ENCODE measurements around the gene GSTO2.

The GSTO2 gene

DNA sequence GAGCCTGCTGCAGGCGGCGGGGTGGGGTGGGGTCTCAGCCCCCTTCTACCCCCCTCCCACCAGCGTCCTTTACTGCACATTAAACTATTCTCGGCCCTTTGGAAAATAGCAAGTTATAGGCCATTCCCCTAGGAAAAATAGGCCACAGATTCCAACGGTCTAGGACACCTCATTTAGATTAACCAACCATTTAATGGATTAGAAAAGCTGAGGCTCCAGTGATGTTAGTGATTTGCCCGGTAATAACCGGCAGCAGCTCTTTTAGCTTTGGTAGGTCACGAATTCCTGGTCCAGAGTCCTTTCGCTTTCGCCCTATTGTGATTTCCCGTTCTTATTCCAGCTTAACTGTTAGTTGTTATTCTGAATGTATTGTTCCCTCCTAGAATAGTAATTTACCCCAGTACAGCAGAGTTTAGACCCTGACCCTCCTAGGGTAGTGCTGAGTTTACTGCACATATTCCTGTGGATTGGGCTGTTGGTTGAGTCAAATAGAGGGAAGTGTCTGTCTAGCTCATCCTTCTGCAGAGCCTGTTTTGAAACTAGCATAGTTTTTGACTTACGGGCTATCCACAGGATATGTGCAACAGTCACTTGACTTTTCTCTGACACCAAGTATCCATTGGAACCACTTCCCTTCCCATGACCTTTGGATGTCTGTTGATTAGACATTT, 13.5 kb upstream of the GSTO2 start:
- 0 out of 2 replicates have a peak, but pooled peaks cover 8% of the 10 kb centered on the region for H3F3A ChIP-seq (ENCODE audit: insufficient read depth, low read length)
- H3K27me3 ChIP-seq (replicated peaks; ENCODE audit: insufficient read depth, low read length) = no peaks in the 10 kb centered on the region
- peak overlapping the region; percentile 78 for H3K4me2 ChIP-seq (ENCODE audit: low read depth, low read length)
- TF ChIP-seq EZH2 (optimal IDR thresholded peaks at IDR 0.05; ENCODE audit: low read depth, low read length) = no peak
- no peaks in the 10 kb centered on the region for H3K36me3 ChIP-seq (replicated peaks; ENCODE audit: insufficient read depth, low read length)
- no peaks in the 10 kb centered on the region for H3K9me3 ChIP-seq (replicated peaks; ENCODE audit: insufficient read depth, low read length)
- no peaks in the 10 kb centered on the region for H4K20me1 ChIP-seq (ENCODE audit: insufficient read depth, low read length)
- H3K27ac ChIP-seq (ENCODE audit: low read length) = peak overlapping the region; percentile 40; the same call in 1 of the 2 replicates
- peak; percentile 19 for DNase-seq
- H3K4me3 ChIP-seq (ENCODE audit: low read length) = peak overlapping the region; percentile 90
- H3K4me1 ChIP-seq (ENCODE audit: low read length) = peaks cover 12% of the 10 kb centered on the region; the same call in 1 of the 2 replicates
- peaks cover 47% of the 10 kb centered on the region for H3K79me2 ChIP-seq (ENCODE audit: low read length)
- H3K9ac ChIP-seq (ENCODE audit: low read length) = peak overlapping the region; percentile 89
- peak overlapping the region; percentile 94 for H2AFZ ChIP-seq (ENCODE audit: low read length)
- H3K9me2 ChIP-seq (replicated peaks; ENCODE audit: insufficient read depth, low read length) = no peaks in the 10 kb centered on the region

DNA sequence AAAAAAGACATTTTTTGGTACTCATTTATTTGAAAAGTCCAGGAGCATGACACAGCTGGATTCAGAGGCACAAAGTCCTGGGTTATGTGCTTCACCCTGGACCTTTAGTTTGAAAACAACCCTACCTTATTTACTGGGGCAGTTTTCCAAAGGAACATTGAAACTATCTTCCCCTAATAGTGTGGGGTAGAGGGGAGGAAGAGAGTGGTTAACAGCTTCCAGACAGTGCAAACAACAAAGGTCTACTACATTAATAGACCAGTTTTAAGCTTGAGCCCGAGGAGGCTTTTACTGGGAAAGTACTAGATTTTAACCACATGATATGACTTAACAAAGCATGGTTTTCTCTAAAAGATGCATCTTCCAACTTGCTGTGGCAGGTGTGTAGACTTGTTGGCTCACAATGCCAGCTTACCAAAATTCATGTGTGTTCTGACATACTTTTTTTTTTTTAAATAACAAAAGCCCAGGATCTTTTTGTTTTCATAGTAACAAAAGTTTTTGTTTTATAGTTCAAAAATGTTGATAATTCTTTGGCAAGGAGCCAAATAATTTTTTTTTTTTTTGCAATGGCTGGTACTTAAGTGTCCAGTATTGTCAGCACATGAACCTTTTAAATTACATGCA, 12.5 kb upstream of the GSTO2 start:
- Histone ChIP-seq H3K4me2 (ENCODE audit: low read depth, low read length) (peak overlapping the region; percentile 78), H3K27ac (ENCODE audit: low read length) (peak overlapping the region; percentile 20; the same call in 1 of the 2 replicates), H3K9me3 (replicated peaks; ENCODE audit: insufficient read depth, low read length) (no peaks in the 10 kb centered on the region), H4K20me1 (ENCODE audit: insufficient read depth, low read length) (no peaks in the 10 kb centered on the region), H3K9ac (ENCODE audit: low read length) (peak overlapping the region; percentile 89; the same call in 1 of the 2 replicates), H3K79me2 (ENCODE audit: low read length) (peaks cover 57% of the 10 kb centered on the region), H3K36me3 (replicated peaks; ENCODE audit: insufficient read depth, low read length) (no peaks in the 10 kb centered on the region), H3K27me3 (replicated peaks; ENCODE audit: insufficient read depth, low read length) (no peaks in the 10 kb centered on the region), H3F3A (ENCODE audit: insufficient read depth, low read length) (0 out of 2 replicates have a peak, but pooled peaks cover 8% of the 10 kb centered on the region), H3K9me2 (replicated peaks; ENCODE audit: insufficient read depth, low read length) (no peaks in the 10 kb centered on the region), H3K4me1 (ENCODE audit: low read length) (peaks cover 12% of the 10 kb centered on the region; the same call in 1 of the 2 replicates), H2AFZ (ENCODE audit: low read length) (no peak overlapping the region), H3K4me3 (ENCODE audit: low read length) (0 out of 2 replicates have a peak overlapping the region, but pooled peaks have one; percentile 90)
- TF ChIP-seq, protein P1, sequence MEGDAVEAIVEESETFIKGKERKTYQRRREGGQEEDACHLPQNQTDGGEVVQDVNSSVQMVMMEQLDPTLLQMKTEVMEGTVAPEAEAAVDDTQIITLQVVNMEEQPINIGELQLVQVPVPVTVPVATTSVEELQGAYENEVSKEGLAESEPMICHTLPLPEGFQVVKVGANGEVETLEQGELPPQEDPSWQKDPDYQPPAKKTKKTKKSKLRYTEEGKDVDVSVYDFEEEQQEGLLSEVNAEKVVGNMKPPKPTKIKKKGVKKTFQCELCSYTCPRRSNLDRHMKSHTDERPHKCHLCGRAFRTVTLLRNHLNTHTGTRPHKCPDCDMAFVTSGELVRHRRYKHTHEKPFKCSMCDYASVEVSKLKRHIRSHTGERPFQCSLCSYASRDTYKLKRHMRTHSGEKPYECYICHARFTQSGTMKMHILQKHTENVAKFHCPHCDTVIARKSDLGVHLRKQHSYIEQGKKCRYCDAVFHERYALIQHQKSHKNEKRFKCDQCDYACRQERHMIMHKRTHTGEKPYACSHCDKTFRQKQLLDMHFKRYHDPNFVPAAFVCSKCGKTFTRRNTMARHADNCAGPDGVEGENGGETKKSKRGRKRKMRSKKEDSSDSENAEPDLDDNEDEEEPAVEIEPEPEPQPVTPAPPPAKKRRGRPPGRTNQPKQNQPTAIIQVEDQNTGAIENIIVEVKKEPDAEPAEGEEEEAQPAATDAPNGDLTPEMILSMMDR (IDR thresholded peaks at IDR 0.05; ENCODE audit: low read length) = no peak
- TF ChIP-seq EZH2 (optimal IDR thresholded peaks at IDR 0.05; ENCODE audit: low read depth, low read length) (no peak), EZH2phosphoT487 (IDR thresholded peaks at IDR 0.05; ENCODE audit: low read length) (no peak)
- no peak for DNase-seq

DNA sequence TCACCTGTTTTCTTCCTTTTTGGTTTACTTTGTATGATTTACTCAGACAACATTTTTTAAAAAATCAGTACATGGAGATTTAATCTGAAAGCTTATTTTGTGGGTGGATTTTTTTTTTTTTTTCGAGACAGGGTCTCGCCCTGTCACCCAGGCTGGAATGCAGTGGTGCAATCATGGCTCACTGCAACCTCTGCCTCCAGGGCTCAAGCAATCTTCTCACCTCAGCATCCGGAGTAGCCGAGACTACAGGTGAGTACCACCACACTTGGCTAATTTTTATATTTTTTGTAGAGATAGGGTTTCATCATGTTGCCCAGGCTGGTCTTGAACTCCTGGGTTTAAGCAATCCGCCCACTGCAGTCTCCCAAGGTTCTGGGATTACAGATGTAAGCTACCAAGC, 11.7 kb upstream of the GSTO2 start:
- DNase-seq = no peak
- H4K20me1 ChIP-seq (ENCODE audit: insufficient read depth, low read length) = no peaks in the 10 kb centered on the region
- no peaks in the 10 kb centered on the region for H3K9me3 ChIP-seq (replicated peaks; ENCODE audit: insufficient read depth, low read length)
- H3K36me3 ChIP-seq (replicated peaks; ENCODE audit: insufficient read depth, low read length) = no peaks in the 10 kb centered on the region
- no peak for TF ChIP-seq EZH2 (optimal IDR thresholded peaks at IDR 0.05; ENCODE audit: low read depth, low read length)
- no peak for TF ChIP-seq EZH2phosphoT487 (IDR thresholded peaks at IDR 0.05; ENCODE audit: low read length)
- TF ChIP-seq, protein P1 (IDR thresholded peaks at IDR 0.05; ENCODE audit: low read length) = no peak
- peaks cover 65% of the 10 kb centered on the region for H3K79me2 ChIP-seq (ENCODE audit: low read length)
- H2AFZ ChIP-seq (ENCODE audit: low read length) = no peak overlapping the region
- H3K9ac ChIP-seq (ENCODE audit: low read length) = no peak overlapping the region
- H3F3A ChIP-seq (ENCODE audit: insufficient read depth, low read length) = 0 out of 2 replicates have a peak, but pooled peaks cover 8% of the 10 kb centered on the region
- H3K27ac ChIP-seq (ENCODE audit: low read length) = no peak overlapping the region
- H3K4me2 ChIP-seq (ENCODE audit: low read depth, low read length) = no peak overlapping the region
- no peaks in the 10 kb centered on the region for H3K27me3 ChIP-seq (replicated peaks; ENCODE audit: insufficient read depth, low read length)
- no peak overlapping the region for H3K4me3 ChIP-seq (ENCODE audit: low read length)
- H3K4me1 ChIP-seq (ENCODE audit: low read length) = peaks cover 12% of the 10 kb centered on the region; the same call in 1 of the 2 replicates
- no peaks in the 10 kb centered on the region for H3K9me2 ChIP-seq (replicated peaks; ENCODE audit: insufficient read depth, low read length)

All from MM.1S (cell line).